Suprapubic skin (tissue), 4 donors: ENCODE results near the gene THOC6. TPM values are rescaled to one million over a fixed set of nuclear protein-coding genes. Genes with fewer than 3 reads are reported as not detected.

Experiments
- DNase-seq, 2 donors: peaks; one replicate each; pipeline ENCODE4 v3.0.0-alpha.2; 2019; ENCODE audit warnings: low spot score in 2 of 2
- H3K27ac ChIP-seq: fragments of 200-600 bp; sonication (generic); one replicate; pipeline ENCODE4 v1.5.1; 2019
- H3K27me3 ChIP-seq: fragments of 200-600 bp; sonication (generic); one replicate; pipeline ENCODE4 v1.5.1; 2019
- H3K36me3 ChIP-seq: fragments of 200-600 bp; sonication (generic); one replicate; pipeline ENCODE4 v1.5.1; 2019
- H3K4me1 ChIP-seq: fragments of 200-600 bp; sonication (generic); one replicate; pipeline ENCODE4 v1.5.1; 2019
- H3K4me3 ChIP-seq: fragments of 200-600 bp; sonication (generic); one replicate; pipeline ENCODE4 v1.5.1; 2019; ENCODE audit warnings: mild to moderate bottlenecking
- H3K9me3 ChIP-seq: fragments of 200-600 bp; sonication (generic); one replicate; pipeline ENCODE4 v1.5.1; 2019
- CTCF ChIP-seq, 2 donors: fragments of 200-600 bp in 1 of 2; fragments of 450-650 bp in 1 of 2; sonication (generic) in 1 of 2; IDR thresholded peaks; one replicate each; pipeline ENCODE4 v1.5.1; 2016 to 2019; ENCODE audit warnings: antibody characterized with exemption in 2 of 2, mild to moderate bottlenecking in 1 of 2, moderate library complexity in 1 of 2
- EP300 ChIP-seq: sonication (generic); formaldehyde crosslinking; IDR thresholded peaks from one replicate; pipeline ENCODE4 v1.6.1; 2017; ENCODE audit warnings: antibody characterized with exemption
- POLR2A ChIP-seq, 2 donors: fragments of 450-650 bp; IDR thresholded peaks; one replicate each; pipeline ENCODE4 v1.6.1; 2017; ENCODE audit warnings: antibody characterized with exemption in 2 of 2, mild to moderate bottlenecking in 2 of 2, moderate library complexity in 2 of 2
- POLR2AphosphoS5 ChIP-seq, 3 donors: sonication (generic); formaldehyde crosslinking; IDR thresholded peaks; one replicate each; pipeline ENCODE4 v1.6.1; 2017; ENCODE audit warnings: antibody characterized with exemption in 3 of 3
- WGBS: methylation state at CpG from one replicate; pipeline ENCODE4 v1.1.5; 2018; 5-methylcytosine and 5-hydroxymethylcytosine counted together
- total RNA-seq, 4 donors: library from RNA; depleted of rRNA; stranded (reverse); fragments of >200 nt; gene quantifications; one replicate each; pipeline ENCODE4 v1.1.0, GENCODE V29; 2016

The THOC6 gene
- total RNA-seq, 4 donors from 2014 or later: 15.8 to 27.0 (median 24.9) TPM

- peak overlapping the region; percentile 90 for H3K27ac ChIP-seq
- WGBS: 5% methylated on average over 3 of the region's 6 CpGs
- H3K27me3 ChIP-seq: peaks cover 10% of the 10 kb centered on the region
- DNase-seq: no peak
- H3K36me3 ChIP-seq: peaks cover 19% of the 10 kb centered on the region
- no peaks in the 10 kb centered on the region for H3K9me3 ChIP-seq
- H3K4me1 ChIP-seq: peaks cover 64% of the 10 kb centered on the region
- no peak for TF ChIP-seq POLR2A (IDR thresholded peaks at IDR 0.05)
- TF ChIP-seq EP300: no peak
- no peak for TF ChIP-seq POLR2AphosphoS5 (IDR thresholded peaks at IDR 0.05)
- no peak for TF ChIP-seq CTCF (IDR thresholded peaks at IDR 0.05)
- H3K4me3 ChIP-seq: peak overlapping the region; percentile 60
These were observed 493 bp upstream of the THOC6 start for GRCh38 chr16:3023415-3023668.

- 87% methylated on average over 13 of the region's 18 CpGs for WGBS
- no peak overlapping the region for H3K4me3 ChIP-seq
These were observed 1.5 kb downstream of the THOC6 start for GRCh38 chr16:3025032-3026002.

GRCh38 chr16:3026003-3026378, 2.2 kb downstream of the THOC6 start:
- H3K27ac ChIP-seq: no peak overlapping the region
- no peaks in the 10 kb centered on the region for H3K9me3 ChIP-seq
- WGBS: 90% methylated on average over 8 of the region's 8 CpGs
- H3K4me1 ChIP-seq: peaks cover 65% of the 10 kb centered on the region
- TF ChIP-seq POLR2A (IDR thresholded peaks at IDR 0.05) (no peak), CTCF (IDR thresholded peaks at IDR 0.05) (no peak), POLR2AphosphoS5 (IDR thresholded peaks at IDR 0.05) (no peak), EP300 (no peak)
- peaks cover 17% of the 10 kb centered on the region for H3K27me3 ChIP-seq
- H3K36me3 ChIP-seq: peaks cover 19% of the 10 kb centered on the region
- no peak overlapping the region for H3K4me3 ChIP-seq
- DNase-seq: no peak

More at GRCh38 chr16:3025032-3026002, 1.5 kb downstream of the THOC6 start:
- H3K27ac ChIP-seq: no peak overlapping the region
- peaks cover 15% of the 10 kb centered on the region for H3K27me3 ChIP-seq
- no peak for TF ChIP-seq POLR2AphosphoS5 (IDR thresholded peaks at IDR 0.05)
- no peak for DNase-seq
- H3K4me1 ChIP-seq: peaks cover 72% of the 10 kb centered on the region
- H3K9me3 ChIP-seq: no peaks in the 10 kb centered on the region
- H3K36me3 ChIP-seq: peaks cover 19% of the 10 kb centered on the region

GRCh38 chr16:3026609-3027488, 3.0 kb downstream of the THOC6 start:
- 94% methylated on average over 21 of the region's 24 CpGs for WGBS
- Histone ChIP-seq H3K9me3 (no peaks in the 10 kb centered on the region), H3K27me3 (peaks cover 21% of the 10 kb centered on the region), H3K4me3 (no peak overlapping the region), H3K36me3 (peaks cover 19% of the 10 kb centered on the region), H3K4me1 (peaks cover 63% of the 10 kb centered on the region), H3K27ac (no peak overlapping the region)
- TF ChIP-seq EP300 (no peak), CTCF (IDR thresholded peaks at IDR 0.05) (no peak), POLR2AphosphoS5 (IDR thresholded peaks at IDR 0.05) (no peak), POLR2A (IDR thresholded peaks at IDR 0.05) (no peak)
- no peak for DNase-seq

GRCh38 chr16:3027489-3027795, 3.6 kb downstream of the THOC6 start:
- H3K27ac ChIP-seq: no peak overlapping the region
- peaks cover 21% of the 10 kb centered on the region for H3K27me3 ChIP-seq
- WGBS: 86% methylated on average over 8 of the region's 8 CpGs
- peaks cover 19% of the 10 kb centered on the region for H3K36me3 ChIP-seq
- no peak overlapping the region for H3K4me3 ChIP-seq
- no peaks in the 10 kb centered on the region for H3K9me3 ChIP-seq
- TF ChIP-seq CTCF (IDR thresholded peaks at IDR 0.05): no peak
- no peak for TF ChIP-seq POLR2A (IDR thresholded peaks at IDR 0.05)
- no peak for TF ChIP-seq EP300
- no peak for DNase-seq
- H3K4me1 ChIP-seq: peaks cover 61% of the 10 kb centered on the region
